Astrocyte (in vitro differentiated cells and primary cell): ENCODE data around the gene HSF4.

ENCODE experiments used
- CTCF ChIP-seq: IDR thresholded peaks from 2 replicates; pipeline ENCODE4 v1.5.1; 2011; ENCODE audit warnings: low read depth, mild to moderate bottlenecking, inconsistent platforms, low read length, moderate library complexity; ENCODE audit not compliant: insufficient read depth
- EZH2 ChIP-seq: IDR thresholded peaks from 2 replicates; pipeline ENCODE4 v1.6.1; 2012; ENCODE audit warnings: mild to moderate bottlenecking, low read length, inconsistent platforms; ENCODE audit not compliant: insufficient read depth

- TF ChIP-seq CTCF (no peak), EZH2 (no peak)
Observed at GRCh38 chr16:67212766-67213165, 48.2 kb downstream of the HSF4 start.
